OCI-LY7 (cell line): ENCODE data around the gene SUN5. TPM values are rescaled to one million over a fixed set of nuclear protein-coding genes. Genes with fewer than 3 reads are reported as not detected.

Experiments used
- BruUV-seq: library from RNA; stranded (reverse); fragments of 400-500 nt; replicated peaks from 2 replicates; lab custom pipeline; 2021; lab: Mats Ljungman, UMichigan
- CTCF ChIA-PET: fragments of 300-600 bp; sonication (Branson Sonifier 250); formaldehyde crosslinking; loops from one replicate; lab custom pipeline; 2022; ENCODE audit warnings: antibody characterized with exemption; ENCODE audit not compliant: unreplicated experiment; lab: Charles Lee
- POLR2A ChIA-PET: fragments of 300-600 bp; sonication (Branson Sonifier 250); formaldehyde crosslinking; loops from one replicate; lab custom pipeline; 2022; ENCODE audit warnings: antibody characterized with exemption; lab: Charles Lee
- DNase-seq: peaks from one replicate; pipeline ENCODE4 v3.0.0-alpha.2; 2015; ENCODE audit warnings: low spot score
- H2AFZ ChIP-seq: fragments of 200-600 bp; sonication (generic), shearing (Covaris generic); 2 replicates; pipeline ENCODE4 v1.6.1; 2014; ENCODE audit warnings: mild to moderate bottlenecking, antibody characterized with exemption, low read length, moderate library complexity
- H3K27ac ChIP-seq: fragments of 200-600 bp; sonication (generic); 2 replicates; pipeline ENCODE4 v1.5.1; 2014; ENCODE audit warnings: mixed run types, low read depth, mild to moderate bottlenecking, moderate library complexity, low read length, inconsistent platforms; ENCODE audit not compliant: poor library complexity, severe bottlenecking
- H3K36me3 ChIP-seq: fragments of 200-600 bp; sonication (generic); 2 replicates; pipeline ENCODE4 v1.6.1; 2014; ENCODE audit warnings: mild to moderate bottlenecking, antibody characterized with exemption, low read length, moderate library complexity, mixed read lengths; ENCODE audit not compliant: insufficient read depth
- H3K4me1 ChIP-seq: fragments of 200-600 bp; sonication (generic); 2 replicates; pipeline ENCODE4 v1.5.1; 2014; ENCODE audit warnings: mild to moderate bottlenecking, low read length; ENCODE audit not compliant: insufficient read depth, poor library complexity, severe bottlenecking
- H3K4me2 ChIP-seq: fragments of 200-600 bp; sonication (generic); 2 replicates; pipeline ENCODE4 v1.6.1; 2014; ENCODE audit warnings: mild to moderate bottlenecking, low read length
- H3K4me3 ChIP-seq: fragments of 200-600 bp; sonication (generic); 2 replicates; pipeline ENCODE4 v1.5.1; 2014; ENCODE audit warnings: mild to moderate bottlenecking, low read depth, low read length; ENCODE audit not compliant: poor library complexity, severe bottlenecking
- H3K79me2 ChIP-seq: fragments of 200-600 bp; sonication (generic); 2 replicates; pipeline ENCODE4 v1.6.1; 2016; ENCODE audit warnings: low read depth, mild to moderate bottlenecking, low read length, moderate library complexity, mixed read lengths; ENCODE audit not compliant: insufficient read depth
- H3K9me2 ChIP-seq: fragments of 200-600 bp; sonication (generic); 2 replicates; pipeline ENCODE4 v1.6.1; 2016; ENCODE audit warnings: mild to moderate bottlenecking, low read length, mixed read lengths; ENCODE audit not compliant: insufficient read depth
- H3K9me3 ChIP-seq: fragments of 200-600 bp; sonication (generic); 2 replicates; pipeline ENCODE4 v1.6.1; 2014; ENCODE audit warnings: mild to moderate bottlenecking, mixed run types, low read length, mixed read lengths
- H4K20me1 ChIP-seq: fragments of 200-600 bp; sonication (generic); 2 replicates; pipeline ENCODE4 v1.6.1; 2014; ENCODE audit warnings: mild to moderate bottlenecking, antibody characterized with exemption, low read length, moderate library complexity, mixed read lengths; ENCODE audit not compliant: insufficient read depth
- EZH2phosphoT487 ChIP-seq: fragments of 200-600 bp; sonication (generic); IDR thresholded peaks from 2 replicates; pipeline ENCODE4 v1.6.1; 2018; ENCODE audit warnings: low read depth, borderline replicate concordance, mild to moderate bottlenecking, mixed run types, antibody characterized with exemption, low read length, moderate library complexity, mixed read lengths
- intact Hi-C: fragments of 100-400 bp; cut with micrococcal nuclease; formaldehyde crosslinking; loops from one replicate; pipeline ENCODE4 v1.10.0; 2022; ENCODE audit not compliant: unreplicated experiment
- total RNA-seq, 2 experiments: library from RNA; depleted of rRNA in 1 of 2; stranded (reverse); fragments of >200 nt in 1 of 2; shearing (Covaris generic) in 1 of 2; gene quantifications; 2 replicates each; pipeline ENCODE4 v1.2.3, GENCODE V29; 2014 to 2022
- TF ChIP-seq, protein P1 (sequence below): fragments of 200-600 bp; sonication (generic); conservative IDR thresholded peaks from 2 replicates; pipeline ENCODE4 v1.5.1; 2014; ENCODE audit warnings: mild to moderate bottlenecking, antibody characterized with exemption, low read length, moderate library complexity, mixed read lengths

The SUN5 gene
- total RNA-seq, 2 experiments from 2014 or later, result not detected

DNA sequence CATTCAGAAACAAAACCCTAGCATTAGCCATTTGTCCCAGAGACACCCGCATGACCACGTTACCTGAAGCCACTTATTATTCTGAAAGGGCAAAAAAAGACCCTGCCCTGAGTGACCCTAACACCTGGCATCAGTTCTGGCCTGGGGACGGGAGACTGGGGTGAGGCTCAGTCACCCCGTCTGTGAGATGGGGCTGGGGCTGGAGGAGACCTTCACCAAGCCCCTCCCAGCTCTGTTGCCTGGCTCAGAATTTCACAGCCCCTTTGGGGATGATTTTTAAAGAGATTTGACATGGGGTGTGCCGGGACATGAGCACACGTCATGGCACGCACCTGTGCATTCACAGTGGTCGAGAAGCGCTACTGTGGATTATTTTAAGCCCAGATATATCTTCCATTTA lies 25.8 kb upstream of the SUN5 start:
- ChIA-PET POLR2A (no interaction called here), CTCF (no interaction called here)
- Histone ChIP-seq H3K9me3 (no peaks in the 10 kb centered on the region), H3K36me3 (no peaks in the 10 kb centered on the region), H3K9me2 (no peaks in the 10 kb centered on the region), H3K4me1 (no peaks in the 10 kb centered on the region), H3K79me2 (no peaks in the 10 kb centered on the region), H3K4me2 (no peak overlapping the region), H3K27ac (no peak overlapping the region), H4K20me1 (no peaks in the 10 kb centered on the region), H2AFZ (no peak overlapping the region), H3K4me3 (no peak overlapping the region)
- no peak for TF ChIP-seq EZH2phosphoT487
- TF ChIP-seq, protein P1, sequence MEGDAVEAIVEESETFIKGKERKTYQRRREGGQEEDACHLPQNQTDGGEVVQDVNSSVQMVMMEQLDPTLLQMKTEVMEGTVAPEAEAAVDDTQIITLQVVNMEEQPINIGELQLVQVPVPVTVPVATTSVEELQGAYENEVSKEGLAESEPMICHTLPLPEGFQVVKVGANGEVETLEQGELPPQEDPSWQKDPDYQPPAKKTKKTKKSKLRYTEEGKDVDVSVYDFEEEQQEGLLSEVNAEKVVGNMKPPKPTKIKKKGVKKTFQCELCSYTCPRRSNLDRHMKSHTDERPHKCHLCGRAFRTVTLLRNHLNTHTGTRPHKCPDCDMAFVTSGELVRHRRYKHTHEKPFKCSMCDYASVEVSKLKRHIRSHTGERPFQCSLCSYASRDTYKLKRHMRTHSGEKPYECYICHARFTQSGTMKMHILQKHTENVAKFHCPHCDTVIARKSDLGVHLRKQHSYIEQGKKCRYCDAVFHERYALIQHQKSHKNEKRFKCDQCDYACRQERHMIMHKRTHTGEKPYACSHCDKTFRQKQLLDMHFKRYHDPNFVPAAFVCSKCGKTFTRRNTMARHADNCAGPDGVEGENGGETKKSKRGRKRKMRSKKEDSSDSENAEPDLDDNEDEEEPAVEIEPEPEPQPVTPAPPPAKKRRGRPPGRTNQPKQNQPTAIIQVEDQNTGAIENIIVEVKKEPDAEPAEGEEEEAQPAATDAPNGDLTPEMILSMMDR, result no peak
- intact Hi-C loops, result no loop called here
- DNase-seq, result no peak
- no TSS peak for BruUV-seq

DNA sequence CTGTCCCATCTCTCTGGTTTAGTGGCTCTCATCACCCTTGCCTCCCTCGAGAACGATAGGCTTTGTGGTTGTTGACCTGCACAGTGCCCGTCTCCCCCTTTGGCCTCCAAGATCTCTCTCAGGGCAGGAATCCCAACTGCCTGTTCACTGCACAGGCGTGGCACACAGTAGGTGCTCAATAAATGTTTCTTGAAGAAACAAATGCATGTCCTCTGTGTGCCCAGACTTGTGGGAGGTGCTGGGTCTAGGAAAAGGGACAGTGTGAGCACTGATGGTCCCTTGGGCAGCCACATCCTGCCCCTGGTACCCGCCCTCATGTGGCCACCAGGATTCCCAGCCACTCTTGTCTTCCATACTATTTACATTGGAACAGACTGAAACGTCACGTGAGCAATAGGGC lies 24.6 kb upstream of the SUN5 start:
- POLR2A ChIA-PET, result no interaction called here
- no peaks in the 10 kb centered on the region for H3K36me3 ChIP-seq
- CTCF ChIA-PET, result no interaction called here
- no peaks in the 10 kb centered on the region for H3K9me2 ChIP-seq
- no peak overlapping the region for H3K4me3 ChIP-seq
- H4K20me1 ChIP-seq, result no peaks in the 10 kb centered on the region
- H3K4me2 ChIP-seq, result no peak overlapping the region
- BruUV-seq, result no TSS peak
- no peak for TF ChIP-seq EZH2phosphoT487
- TF ChIP-seq, protein P1, result no peak
- no peaks in the 10 kb centered on the region for H3K4me1 ChIP-seq
- no peaks in the 10 kb centered on the region for H3K9me3 ChIP-seq
- H3K79me2 ChIP-seq, result no peaks in the 10 kb centered on the region
- no peak for DNase-seq
- no peak overlapping the region for H3K27ac ChIP-seq
- no peak overlapping the region for H2AFZ ChIP-seq
- intact Hi-C loops, result no loop called here

DNA sequence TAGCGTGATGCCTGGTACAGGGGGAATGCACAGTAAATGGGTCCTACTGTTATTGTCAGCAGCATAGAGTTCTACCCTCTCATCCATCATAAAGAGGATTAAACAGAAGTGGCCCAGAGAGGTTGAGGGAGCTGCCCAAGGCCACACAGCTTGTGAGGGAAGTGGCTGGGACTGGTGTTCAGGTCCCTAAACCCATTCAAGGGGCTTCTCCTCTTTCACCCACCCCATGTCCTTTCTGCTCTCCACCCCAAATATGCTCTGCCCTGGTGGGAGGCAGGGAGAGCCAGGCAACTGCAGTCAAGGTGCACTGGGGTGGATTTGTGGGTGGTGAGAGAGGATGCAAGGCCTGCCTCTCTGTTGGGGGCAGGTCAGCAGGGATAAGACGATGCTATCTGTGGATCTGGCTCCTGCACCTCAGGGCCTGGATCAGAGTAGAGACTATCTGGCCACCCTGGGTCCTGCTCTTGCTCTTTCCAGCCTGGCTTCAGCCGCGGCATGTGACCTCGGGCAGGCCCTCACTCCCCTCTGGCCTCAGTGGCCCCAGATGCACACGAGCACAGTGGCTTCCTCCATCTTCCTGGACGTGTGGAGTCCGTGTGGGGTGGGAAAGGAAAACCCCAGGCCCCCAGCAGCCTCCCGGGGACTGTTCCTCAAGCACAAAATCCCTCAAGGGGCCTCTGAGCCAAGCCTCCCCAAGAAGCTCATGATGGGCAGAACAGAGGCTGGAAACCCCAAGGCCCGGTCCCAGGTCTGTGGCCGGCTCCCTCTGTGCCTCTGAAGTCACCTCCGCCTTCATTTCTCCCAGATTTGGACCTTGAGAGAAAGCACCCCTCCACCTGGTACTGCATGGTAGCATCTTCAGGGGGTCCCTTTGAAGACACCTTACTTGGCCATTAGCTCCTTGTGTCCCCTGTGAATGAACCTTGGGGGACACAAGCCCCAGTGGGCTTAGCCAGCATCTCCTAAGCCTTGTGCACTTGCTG lies 23.8 kb upstream of the SUN5 start:
- no peak for TF ChIP-seq EZH2phosphoT487
- TF ChIP-seq, protein P1, result no peak
- no peaks in the 10 kb centered on the region for H3K9me2 ChIP-seq

More for the DNA sequence above, 23.8 kb upstream of the SUN5 start:
- intact Hi-C loops, result no loop called here
- no TSS peak for BruUV-seq
- H3K9me3 ChIP-seq, result no peaks in the 10 kb centered on the region
- no peaks in the 10 kb centered on the region for H3K4me1 ChIP-seq
- no peaks in the 10 kb centered on the region for H3K79me2 ChIP-seq
- no peak overlapping the region for H2AFZ ChIP-seq
- no peak for DNase-seq
- H3K36me3 ChIP-seq, result no peaks in the 10 kb centered on the region
- no peak overlapping the region for H3K27ac ChIP-seq
- ChIA-PET POLR2A (no interaction called here), CTCF (no interaction called here)
- no peak overlapping the region for H3K4me3 ChIP-seq
- H4K20me1 ChIP-seq, result no peaks in the 10 kb centered on the region
- no peak overlapping the region for H3K4me2 ChIP-seq
